Activated effector memory CD4-positive, alpha-beta T cell treated with Interleukin-2 at 50 U/mL for 16 hours (primary cell): ENCODE results near the gene PI3.

Experiments
- DNase-seq: peaks from one replicate; pipeline ENCODE4 v3.0.0-alpha.2; 2020

PI3 gene

GRCh38 chr20:45189067-45189609 is 14.4 kb downstream of the PI3 start:
- no peak for DNase-seq

GRCh38 chr20:45189861-45190260 is 15.2 kb downstream of the PI3 start:
- no peak for DNase-seq

GRCh38 chr20:45191926-45192325 is 17.2 kb downstream of the PI3 start:
- DNase-seq: no peak

- no peak for DNase-seq
Observed at GRCh38 chr20:45193331-45193730, 18.6 kb downstream of the PI3 start.

GRCh38 chr20:45206725-45207124 is 32.0 kb downstream of the PI3 start, which contains the start of gene SEMG1:
Gene SEMG1, plus strand, starts transcription at chr20:45207033. Its CDS starts 21 bp downstream, at chr20:45207054.
- DNase-seq: no peak

GRCh38 chr20:45209924-45210323 is 35.2 kb downstream of the PI3 start:
- DNase-seq: no peak

GRCh38 chr20:45211569-45212474 is 37.1 kb downstream of the PI3 start:
- DNase-seq: no peak

- DNase-seq: no peak
Observed at GRCh38 chr20:45212836-45213235, 38.1 kb downstream of the PI3 start.

- DNase-seq: no peak
Observed at GRCh38 chr20:45218124-45218523, 43.4 kb downstream of the PI3 start.

- no peak for DNase-seq
Observed at GRCh38 chr20:45218636-45219035, 43.9 kb downstream of the PI3 start.

- no peak for DNase-seq
Observed at GRCh38 chr20:45221076-45221475, 46.4 kb downstream of the PI3 start, which contains the start of gene SEMG2. Gene SEMG2, plus strand, starts transcription at chr20:45221373. Its CDS starts 17 bp downstream, at chr20:45221390.

GRCh38 chr20:45223136-45223535 is 48.4 kb downstream of the PI3 start:
- DNase-seq: no peak
